ENCODE data around the gene FAM177A1. TPM values are rescaled to one million over a fixed set of nuclear protein-coding genes. Genes with fewer than 3 reads are reported as not detected.

The FAM177A1 gene
- total and polyA plus RNA-seq, 2 of the 13 experiments (the other 11 are each of a cell fraction or from before 2014, with no cell fraction given), result 72.9 to 119 TPM

GRCh38 chr14:35122696-35123387 lies 76.8 kb downstream of the FAM177A1 start (continued):
- TF ChIP-seq HIC2 (CRISPR knock-in tag; IDR thresholded peaks at IDR 0.05; ENCODE audit: low read depth) (no peak), NONO (IDR thresholded peaks at IDR 0.05) (no peak), NONO (CRISPR knock-in tag; conservative IDR thresholded peaks at IDR 0.05) (no peak), BRF2 (CRISPR knock-in tag; IDR thresholded peaks at IDR 0.05) (peak; percentile 58; the same call in 1 of the 2 replicates), ZNF292 (CRISPR knock-in tag; IDR thresholded peaks at IDR 0.05; ENCODE audit: borderline replicate concordance, low read depth) (peak; percentile 82; the same call in 1 of the 2 replicates), HMGXB4 (CRISPR knock-in tag; IDR thresholded peaks at IDR 0.05; ENCODE audit: borderline replicate concordance in 1 of 2, low read depth in 1 of 2) (peak; percentile 66 to 91), ZNF687 (CRISPR knock-in tag; IDR thresholded peaks at IDR 0.05) (no peak; the same call in 1 of the 2 replicates), LCORL (IDR thresholded peaks at IDR 0.05) (no peak), LCORL (CRISPR knock-in tag; IDR thresholded peaks at IDR 0.05) (peak; percentile 13; the same call in 1 of the 2 replicates), ZFY (CRISPR knock-in tag; IDR thresholded peaks at IDR 0.05) (peak; percentile 18; the same call in 1 of the 2 replicates), ZNF362 (CRISPR knock-in tag; IDR thresholded peaks at IDR 0.05; ENCODE audit: borderline replicate concordance) (no peak)
